GM19397 (cell line): ENCODE results near the gene UBE2K.
"Not testable (repeated sequence)": the region's sequence is repeated elsewhere in the genome, so short reads cannot be mapped to it uniquely, and the experiment has no call there.

ENCODE experiments used
- ATAC-seq: cut with Tn5 transposase; IDR thresholded peaks from one replicate; pipeline ENCODE4 v1.9.1; 2021; ENCODE audit warnings: mild to moderate bottlenecking, moderate library complexity; ENCODE audit not compliant: unreplicated experiment

UBE2K gene, protein sequence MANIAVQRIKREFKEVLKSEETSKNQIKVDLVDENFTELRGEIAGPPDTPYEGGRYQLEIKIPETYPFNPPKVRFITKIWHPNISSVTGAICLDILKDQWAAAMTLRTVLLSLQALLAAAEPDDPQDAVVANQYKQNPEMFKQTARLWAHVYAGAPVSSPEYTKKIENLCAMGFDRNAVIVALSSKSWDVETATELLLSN

DNA sequence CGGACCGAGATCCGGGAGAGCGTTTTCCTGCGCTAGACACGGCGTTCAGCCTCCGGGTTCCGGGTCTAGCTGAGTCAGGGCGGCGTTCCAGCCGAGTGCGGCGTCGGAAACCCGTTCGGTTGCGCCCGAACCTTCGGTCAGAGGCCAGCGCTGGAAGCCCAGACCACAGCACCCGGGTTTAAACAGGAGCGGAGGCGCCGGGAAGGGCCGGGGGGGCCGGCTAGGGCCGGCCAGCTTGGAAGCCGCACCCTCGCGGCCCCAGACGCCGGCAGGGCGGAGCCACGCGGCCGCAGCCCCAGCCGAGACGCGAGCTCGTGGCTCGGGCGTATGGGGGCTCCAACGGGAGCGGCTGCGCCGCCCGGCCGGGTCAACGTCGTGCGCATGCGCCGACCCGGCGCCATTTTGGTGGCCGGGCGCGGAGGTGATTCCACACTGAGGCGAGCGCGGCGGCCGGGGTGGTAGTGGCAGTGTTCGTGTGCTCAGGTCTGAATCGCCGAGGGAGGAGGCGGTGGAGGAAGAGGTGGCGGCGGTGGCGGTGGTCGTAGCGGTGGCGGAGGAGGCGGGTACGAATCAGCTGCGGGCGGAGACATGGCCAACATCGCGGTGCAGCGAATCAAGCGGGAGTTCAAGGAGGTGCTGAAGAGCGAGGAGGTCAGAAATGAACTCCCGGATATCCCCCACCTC, at the start of gene UBE2K:
Gene UBE2K, plus strand, starts transcription at position 397 of the 684 bp plus-strand sequence. Its CDS starts 192 bp downstream, at position 589.
- peak; percentile 93 for ATAC-seq

DNA sequence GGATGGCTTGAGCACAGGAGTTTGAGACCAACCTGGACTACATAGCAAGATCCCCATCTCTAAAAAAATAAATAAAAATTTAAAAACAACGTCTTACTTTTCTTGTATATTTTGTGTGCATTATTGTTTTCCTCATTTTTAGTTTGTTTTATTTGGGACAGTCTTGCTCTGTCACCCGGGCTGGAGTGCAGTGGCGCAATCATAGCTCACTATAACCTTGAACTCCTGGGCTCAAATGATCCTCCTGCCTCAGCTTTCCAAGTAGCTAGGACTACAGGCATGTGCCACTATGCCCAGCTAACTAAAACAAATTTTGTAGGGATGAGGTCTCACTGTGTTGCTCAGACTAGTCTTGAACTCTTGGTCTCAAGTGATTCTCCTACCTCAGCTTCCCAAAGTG, 49.7 kb upstream of the UBE2K start:
- no peak for ATAC-seq

DNA sequence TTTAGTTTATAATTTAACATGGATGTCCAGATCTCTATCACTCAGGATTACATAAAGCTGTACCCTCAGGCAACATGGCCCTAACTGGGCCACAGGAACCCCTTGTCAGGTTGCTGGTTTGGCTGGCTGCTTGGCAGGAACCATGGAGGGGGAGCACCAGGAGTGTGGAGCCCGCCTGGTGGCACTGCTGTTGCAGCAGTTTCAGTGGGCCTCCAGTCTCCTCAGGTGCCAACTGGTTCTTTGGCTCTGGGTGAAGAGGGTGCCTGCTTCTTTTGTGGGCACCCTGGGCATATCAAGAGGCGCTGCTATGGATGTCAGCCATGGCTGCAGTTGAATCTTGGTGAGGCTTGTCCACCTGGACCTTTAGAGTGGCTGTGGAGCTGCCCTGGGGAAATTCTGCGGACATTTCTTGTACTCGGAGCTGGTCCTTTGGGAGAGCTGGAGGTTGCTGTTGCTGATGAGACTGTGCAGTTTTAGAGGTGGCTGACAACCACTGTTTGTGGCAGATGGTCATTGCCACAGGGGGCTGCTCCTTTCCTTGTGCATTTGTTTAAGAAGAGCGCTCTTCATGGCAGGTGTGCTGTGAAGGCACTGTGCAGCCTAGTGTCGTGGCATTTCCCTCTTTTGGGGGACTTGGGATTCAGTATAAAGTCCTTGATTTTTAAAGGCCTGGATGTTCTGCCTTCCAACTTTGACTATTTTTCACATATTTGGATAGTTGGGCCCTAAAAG, 48.9 kb upstream of the UBE2K start:
- no peak for ATAC-seq

DNA sequence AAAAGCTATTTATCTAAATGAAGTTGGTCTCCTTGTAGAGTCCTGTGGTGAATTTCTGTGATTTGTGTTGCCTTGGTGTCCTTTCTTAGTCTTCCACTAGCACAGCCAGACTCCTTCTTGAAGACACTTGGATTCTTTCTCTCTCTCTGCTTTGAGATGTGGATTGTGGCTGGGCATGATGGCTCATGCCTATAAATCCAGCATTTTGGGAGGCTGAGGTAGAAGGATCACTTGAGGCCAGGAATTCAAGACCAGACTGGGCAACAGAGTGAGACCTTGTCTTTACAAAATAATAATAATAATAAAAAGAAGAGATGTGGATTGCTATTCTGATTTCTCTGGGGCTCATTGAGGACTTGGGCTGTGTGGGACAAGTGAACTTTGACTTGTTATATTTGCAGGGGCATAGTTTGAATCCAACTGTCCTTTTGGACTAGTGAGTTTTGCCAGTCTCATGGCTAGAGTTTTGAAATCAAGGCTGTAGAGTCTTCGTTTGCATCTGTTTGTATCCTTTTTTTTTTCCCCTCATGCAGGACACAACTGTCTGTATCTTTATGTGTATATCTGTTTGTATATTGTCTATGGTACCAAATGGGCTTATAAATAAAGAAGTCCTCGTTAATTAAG, 48.2 kb upstream of the UBE2K start:
- ATAC-seq = no peak

DNA sequence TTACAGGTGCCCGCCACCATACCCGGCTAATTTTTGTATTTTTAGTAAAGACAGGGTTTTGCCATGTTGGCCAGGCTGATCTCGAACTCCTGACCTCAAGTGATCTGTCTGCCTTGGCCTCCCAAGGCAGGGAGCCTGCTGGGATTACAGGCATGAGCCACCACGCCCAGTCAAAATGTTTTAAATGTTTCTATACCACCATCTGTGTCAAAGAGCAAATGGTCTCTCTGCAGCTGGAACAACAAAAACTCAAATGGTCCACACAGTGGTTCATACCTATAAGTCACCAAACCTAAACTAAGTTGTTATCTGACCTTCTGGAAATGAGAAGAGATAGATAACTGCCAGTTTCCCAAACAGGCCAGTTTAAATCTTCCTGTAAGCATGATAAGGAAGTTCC, 46.4 kb upstream of the UBE2K start:
- ATAC-seq = not testable (repeated sequence)

DNA sequence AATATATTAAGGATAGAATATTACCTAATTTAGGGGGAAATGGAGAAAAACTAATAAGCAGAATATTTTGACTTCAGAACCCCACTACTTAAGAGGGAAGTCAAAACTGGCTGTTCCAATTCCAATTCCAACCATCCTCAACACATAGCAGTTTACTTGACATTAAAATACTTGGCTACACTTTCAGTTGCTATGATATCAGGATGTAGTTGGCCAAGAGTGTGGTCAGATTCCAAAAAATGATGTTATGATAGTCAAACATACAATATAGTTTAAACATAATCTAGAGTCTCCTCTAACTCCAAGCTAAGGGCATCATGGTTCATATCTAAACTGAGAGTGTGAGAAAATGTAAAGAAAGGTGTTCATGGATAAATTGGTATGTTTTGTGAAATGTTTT, 42.7 kb upstream of the UBE2K start:
- no peak for ATAC-seq

DNA sequence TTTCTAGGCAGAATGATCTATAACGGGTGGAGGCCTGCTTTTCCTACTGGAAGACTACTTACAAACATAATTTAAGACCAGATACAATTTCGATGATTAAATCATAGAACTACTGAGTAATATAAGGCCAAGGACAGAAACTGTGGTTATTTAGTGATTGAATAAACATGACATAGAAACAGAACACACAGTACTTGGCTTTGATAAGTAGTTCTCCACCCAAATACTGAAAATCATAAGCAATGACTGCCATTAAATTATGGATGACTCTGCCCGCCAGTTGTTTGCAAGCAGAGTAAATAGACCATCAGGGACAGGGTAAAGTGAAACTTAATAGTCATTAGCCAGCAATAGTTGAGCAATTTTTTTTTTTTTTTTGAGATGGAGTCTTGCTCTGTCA, 42.1 kb upstream of the UBE2K start:
- no peak for ATAC-seq

DNA sequence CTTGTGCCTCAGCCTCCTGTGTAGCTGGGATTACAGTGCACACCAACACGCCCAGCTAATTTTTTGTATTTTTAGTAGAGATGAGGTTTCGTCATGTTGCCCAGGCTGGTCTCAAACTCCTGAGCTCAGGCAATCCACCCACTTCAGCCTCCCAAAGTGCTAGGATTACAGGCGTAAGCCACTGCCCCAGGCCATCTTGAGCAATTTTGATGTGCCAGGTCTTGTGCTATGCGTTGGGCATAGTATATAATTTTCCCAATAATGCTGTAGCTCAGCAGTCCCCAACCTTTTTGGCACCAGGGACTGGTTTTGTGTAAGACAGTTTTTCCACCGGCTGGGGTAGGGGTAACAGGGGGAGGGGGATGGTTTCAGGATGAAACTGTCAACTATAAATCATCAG, 41.3 kb upstream of the UBE2K start:
- not testable (repeated sequence) for ATAC-seq

DNA sequence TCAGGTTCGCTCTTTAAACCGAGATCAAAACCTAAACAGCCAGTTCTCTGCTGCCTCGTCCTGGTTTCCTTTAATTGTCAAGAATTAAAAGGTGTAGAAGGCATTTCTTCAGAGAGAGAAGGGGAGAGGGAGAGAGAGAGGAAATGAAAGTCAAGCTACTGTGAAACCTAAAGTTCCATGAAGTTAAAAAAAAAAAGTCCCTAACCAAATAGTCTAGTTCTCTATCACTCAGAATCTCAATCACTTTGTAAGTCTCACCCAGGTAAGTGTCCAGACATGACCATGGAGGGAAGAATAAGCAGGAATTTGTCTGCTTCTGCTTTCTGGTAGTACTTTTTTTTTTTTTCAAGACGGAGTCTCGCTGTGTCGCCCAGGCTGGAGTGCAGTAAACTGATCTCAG, 40.5 kb upstream of the UBE2K start:
- peak; percentile 68 for ATAC-seq

DNA sequence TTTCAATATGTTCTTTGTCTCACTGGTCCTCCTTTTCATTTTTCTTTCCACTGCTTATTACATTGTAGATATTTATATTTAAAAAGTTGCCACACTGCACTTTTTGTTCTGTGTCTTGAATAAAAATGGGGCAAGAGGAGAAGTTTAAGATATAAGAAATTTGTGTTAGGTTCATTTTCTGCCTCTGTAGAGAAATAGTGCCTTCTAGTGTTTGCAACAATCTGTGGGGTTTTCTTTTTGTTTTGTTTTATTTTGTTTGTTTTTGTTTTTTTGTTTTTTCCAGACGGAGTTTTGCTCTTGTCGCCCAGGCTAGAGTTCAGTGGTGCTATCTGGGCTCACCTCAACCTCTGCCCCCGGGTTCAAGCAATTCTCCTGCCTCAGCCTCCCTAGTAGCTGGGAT, 39.2 kb upstream of the UBE2K start:
- no peak for ATAC-seq

DNA sequence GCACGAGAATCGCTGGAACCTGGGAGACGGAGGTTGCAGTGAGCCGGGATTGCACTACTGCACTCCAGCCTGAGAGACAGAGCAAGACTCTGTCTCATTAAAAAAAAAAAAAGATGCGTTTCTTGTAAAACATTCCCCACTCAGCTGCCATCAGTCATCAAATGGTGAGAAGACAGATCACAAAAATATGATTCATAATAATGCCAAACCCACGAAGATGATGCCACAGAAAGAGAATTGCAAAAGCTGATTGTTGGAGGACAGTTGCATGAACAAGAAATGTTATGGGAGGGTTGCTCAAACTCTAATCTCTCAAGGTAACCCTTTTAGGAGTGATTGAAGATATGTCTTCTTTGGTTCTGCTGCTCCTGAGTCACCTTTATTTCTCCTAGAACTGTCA, 37.9 kb upstream of the UBE2K start:
- ATAC-seq = no peak

DNA sequence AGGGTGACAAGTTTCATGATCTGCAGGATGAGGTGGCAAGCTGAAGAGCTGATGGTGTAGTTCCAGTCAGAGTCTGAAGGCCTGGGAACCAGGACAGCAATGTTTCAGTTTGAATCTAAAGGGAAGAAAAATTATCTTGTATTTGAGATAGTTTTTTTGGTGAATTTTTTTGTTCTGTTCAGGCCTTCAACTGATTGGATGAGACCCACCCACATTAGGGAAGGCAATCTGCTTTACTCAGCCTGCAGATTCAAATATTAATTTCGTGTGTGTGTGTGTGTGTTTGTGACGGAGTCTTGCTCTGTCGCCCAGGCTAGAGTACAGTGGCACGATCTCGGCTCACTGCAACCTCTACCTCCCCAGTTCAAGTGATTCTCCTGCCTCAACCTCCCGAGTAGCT, 37.2 kb upstream of the UBE2K start:
- no peak for ATAC-seq

DNA sequence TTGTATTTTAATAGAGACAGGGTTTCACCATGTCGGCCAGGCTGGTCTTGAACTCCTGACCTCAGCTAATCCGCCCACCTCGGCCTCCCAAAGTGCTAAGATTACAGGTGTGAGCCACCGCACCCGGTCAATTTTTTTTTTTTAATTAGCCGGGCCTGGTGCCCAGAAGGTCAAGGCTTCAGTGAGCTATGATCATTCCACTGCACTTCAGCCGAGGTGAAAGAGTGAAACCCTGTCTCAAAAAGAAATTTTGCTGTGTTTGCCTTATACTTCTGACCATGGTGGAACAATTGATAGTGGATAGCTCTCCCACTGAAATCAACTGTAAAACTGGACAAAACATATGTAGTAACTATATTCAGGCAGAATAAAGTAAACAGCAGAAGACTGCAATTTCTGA, 35.3 kb upstream of the UBE2K start:
- no peak for ATAC-seq

DNA sequence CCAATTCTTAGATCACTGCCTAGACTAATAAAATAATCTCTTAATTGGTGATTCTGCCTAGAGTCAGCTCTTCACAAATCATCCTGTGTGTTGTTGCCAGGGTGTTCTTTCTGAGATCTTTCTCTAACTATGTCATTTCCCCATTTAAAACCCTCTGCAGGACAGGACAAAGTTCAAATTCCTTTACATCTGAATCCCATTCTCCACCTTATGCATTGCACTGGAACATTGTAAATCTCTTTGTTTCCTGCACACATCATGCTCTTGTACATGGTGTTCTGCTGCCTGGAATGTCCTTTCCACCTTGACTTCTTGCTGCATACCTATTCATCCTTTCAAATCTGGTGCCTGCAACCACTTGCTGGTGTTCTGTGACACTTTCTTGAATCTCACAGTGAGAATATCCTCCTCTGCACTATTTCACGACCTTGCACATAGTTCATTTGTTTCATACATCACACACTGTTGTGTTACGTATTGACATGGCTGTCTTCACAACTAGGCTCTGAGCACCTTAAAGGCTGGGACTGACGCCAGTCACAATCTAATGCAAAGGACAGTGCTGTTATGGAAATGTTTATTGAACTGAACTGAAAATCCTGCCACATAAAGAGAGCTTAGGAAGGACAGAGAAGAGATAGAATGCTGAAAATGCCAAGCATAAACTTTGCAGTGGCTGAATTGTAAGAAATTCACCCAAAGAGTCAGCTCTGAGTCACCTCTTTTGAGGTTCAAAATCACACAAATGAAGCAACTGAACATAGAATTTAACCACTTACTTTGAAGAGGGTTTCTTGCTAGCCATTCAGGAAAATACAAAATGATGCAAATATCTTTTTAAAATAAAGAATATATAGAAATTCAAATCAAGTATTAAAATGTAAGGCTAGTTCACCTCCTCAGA, 32.9 kb upstream of the UBE2K start:
- no peak for ATAC-seq

DNA sequence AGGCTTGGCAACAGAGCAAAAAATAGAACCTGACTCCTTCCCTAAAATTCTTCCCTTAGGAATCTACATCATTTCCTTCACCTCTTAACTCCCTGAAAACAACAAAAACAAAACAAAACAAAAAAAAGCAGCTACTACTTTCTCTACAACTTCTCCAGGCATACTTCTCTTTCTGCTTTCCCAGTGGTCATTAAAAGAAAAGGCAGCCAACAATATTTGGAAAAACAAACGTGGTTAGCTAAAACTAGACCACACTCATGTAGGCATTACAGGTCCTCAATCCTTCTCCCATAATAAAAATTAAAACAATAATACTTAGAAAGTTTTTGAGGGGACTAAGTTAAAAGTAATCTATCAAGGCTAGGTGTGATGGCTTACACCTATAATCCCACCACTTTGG, 30.2 kb upstream of the UBE2K start:
- ATAC-seq = no peak

DNA sequence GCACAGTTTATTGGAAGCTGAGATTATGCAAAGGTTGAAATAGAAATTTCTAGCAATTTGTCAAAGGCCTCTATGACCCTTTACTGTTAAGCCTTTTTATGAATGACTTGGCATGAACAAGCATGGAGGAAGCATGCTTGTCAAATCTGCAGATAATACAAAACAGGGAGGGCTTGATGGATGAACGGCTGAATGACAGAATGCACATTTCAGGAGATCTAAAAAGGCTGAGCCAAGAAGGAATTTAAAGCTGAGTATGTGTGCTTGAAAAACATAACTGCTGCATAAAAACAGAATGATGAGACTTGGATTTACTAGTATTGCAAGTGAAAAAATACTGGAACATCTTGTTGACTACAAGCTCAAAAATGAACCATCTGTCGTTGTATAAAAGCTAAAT, 29.0 kb upstream of the UBE2K start:
- ATAC-seq = no peak

DNA sequence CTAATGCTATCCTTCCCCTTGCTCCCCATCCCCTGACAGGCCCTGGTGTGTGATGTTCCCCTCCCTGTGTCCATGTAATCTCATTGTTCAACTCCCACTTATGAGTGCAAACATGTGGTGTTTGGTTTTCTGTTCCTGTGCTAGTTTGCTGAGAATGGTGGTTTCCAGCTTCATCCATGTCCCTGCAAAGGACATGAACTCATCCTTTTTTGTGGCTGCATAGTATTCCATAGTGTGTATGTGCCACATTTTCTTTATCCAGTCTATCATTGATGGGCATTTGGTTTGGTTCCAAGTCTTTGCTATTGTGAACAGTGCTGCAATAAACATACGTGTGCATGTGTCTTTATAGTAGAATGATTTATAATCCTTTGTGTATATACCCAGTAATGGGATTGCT, 27.6 kb upstream of the UBE2K start:
- not testable (repeated sequence) for ATAC-seq

DNA sequence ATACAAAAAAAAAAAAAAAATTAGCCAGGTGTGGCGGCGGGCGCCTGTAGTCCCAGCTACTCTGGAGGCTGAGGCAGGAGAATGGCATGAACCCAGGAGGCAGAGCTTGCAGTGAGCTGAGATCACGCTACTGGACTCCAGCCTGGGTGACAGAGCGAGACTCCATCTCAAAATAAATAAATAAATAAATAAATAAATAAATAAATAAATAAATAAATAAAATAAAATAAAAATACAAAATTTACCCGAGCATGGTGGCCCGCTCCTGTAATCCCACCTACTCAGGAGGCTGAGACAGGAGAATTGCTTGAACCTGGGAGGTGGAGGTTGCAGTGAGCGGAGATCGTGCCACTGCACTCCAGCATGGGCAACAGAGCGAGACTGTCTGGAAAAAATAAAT, 22.3 kb upstream of the UBE2K start:
- ATAC-seq = not testable (repeated sequence)

DNA sequence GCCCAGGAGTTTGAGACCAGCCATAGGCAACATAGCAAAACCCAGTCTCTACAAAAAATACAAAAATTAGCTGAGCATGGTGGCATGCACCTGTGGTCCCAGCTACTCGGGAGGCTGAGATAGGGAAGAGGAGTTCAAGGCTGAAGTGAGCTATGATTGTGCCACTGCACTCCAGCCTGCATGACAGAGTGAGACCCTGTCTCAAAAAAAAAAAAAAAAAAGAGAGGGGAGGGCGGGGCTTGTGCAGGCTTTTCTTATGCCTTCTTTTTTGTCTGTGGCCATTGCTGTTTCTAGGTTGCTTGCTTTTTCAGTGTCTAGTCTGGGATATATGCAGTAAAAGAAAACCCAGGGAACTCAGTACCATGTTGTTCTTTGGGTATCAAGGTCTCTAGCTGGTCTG, 16.9 kb upstream of the UBE2K start:
- not testable (repeated sequence) for ATAC-seq

DNA sequence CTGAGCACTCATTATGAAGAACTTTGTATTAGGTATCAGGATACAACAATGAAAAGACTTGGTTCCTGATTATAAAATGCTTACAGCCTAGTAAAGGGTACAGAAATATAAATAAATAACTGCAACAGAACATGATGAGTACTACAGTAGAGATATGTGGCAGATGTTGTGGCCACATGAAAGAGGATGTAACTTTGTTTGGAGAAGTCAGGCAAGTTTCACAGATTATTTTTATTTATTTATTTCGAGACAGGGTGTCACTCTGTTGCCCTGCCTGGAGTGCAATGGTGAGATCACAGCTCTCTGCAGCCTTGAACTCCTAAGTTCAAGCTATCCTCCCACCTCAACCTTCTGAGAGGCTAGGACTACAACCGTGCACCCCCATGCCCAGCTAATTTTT, 15.8 kb upstream of the UBE2K start:
- ATAC-seq = peak; percentile 84

DNA sequence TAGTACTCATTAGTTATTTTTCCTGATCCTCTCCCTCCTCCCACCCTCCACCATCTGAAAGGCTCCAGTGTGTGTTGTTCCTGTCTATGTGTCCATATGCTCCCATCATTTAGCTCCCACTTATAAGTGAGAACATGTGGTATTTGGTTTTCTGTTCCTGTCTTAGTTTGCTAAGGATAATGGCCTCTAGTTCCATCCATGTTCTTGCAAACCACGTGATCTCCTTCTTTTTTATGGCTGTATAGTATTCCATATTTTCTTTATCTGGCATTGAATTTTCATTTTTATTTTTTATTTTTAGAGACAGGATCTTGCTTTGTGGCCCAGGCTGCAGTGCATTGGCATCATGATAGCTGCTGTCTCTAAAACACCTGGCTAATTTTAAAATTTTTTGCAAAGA, 11.9 kb upstream of the UBE2K start:
- no peak for ATAC-seq
